ENCODE data around the gene DOK5.

DOK5 gene

GRCh38 chr20:54650052-54650719 lies 174.8 kb downstream of the DOK5 start:
- DNase-seq, result no peak

- no peak for DNase-seq
Observed at GRCh38 chr20:54651252-54651651, 175.9 kb downstream of the DOK5 start.

- DNase-seq, result no peak
Observed at GRCh38 chr20:54654450-54654849, 179.1 kb downstream of the DOK5 start.

GRCh38 chr20:54657268-54657826 lies 182.0 kb downstream of the DOK5 start:
- no peak for DNase-seq

GRCh38 chr20:54658525-54658924 lies 183.1 kb downstream of the DOK5 start:
- DNase-seq, result no peak

GRCh38 chr20:54661265-54661664 lies 185.9 kb downstream of the DOK5 start:
- DNase-seq, result no peak

GRCh38 chr20:54661880-54662465 lies 186.6 kb downstream of the DOK5 start:
- no peak for DNase-seq

GRCh38 chr20:54665812-54666211 lies 190.4 kb downstream of the DOK5 start:
- no peak for DNase-seq

GRCh38 chr20:54668271-54669039 lies 193.1 kb downstream of the DOK5 start:
- DNase-seq, result no peak

GRCh38 chr20:54669040-54669363 lies 193.6 kb downstream of the DOK5 start:
- no peak for DNase-seq

- no peak for DNase-seq
Observed at GRCh38 chr20:54678253-54678652, 202.9 kb downstream of the DOK5 start.

GRCh38 chr20:54680439-54680838 lies 205.0 kb downstream of the DOK5 start:
- no peak for DNase-seq

GRCh38 chr20:54680872-54681619 lies 205.7 kb downstream of the DOK5 start:
- no peak for DNase-seq

- no peak for DNase-seq
Observed at GRCh38 chr20:54681869-54682268, 206.5 kb downstream of the DOK5 start.

- DNase-seq, result no peak
Observed at GRCh38 chr20:54688476-54688875, 213.1 kb downstream of the DOK5 start.

- no peak for DNase-seq
Observed at GRCh38 chr20:54690323-54690722, 214.9 kb downstream of the DOK5 start.

GRCh38 chr20:54691327-54691726 lies 215.9 kb downstream of the DOK5 start:
- no peak for DNase-seq

- DNase-seq, result no peak
Observed at GRCh38 chr20:54692168-54692887, 216.9 kb downstream of the DOK5 start.

GRCh38 chr20:54694516-54694915 lies 219.1 kb downstream of the DOK5 start:
- no peak for DNase-seq

GRCh38 chr20:54698373-54698772 lies 223.0 kb downstream of the DOK5 start:
- DNase-seq, result no peak
